CD1c-positive myeloid dendritic cell (primary cell): ENCODE data around the gene CRLF1.
A peak's percentile ranks its signal among the peaks of the same experiment; 100 is the strongest.

Experiments used
- DNase-seq: peaks from one replicate; pipeline ENCODE4 v3.0.0-alpha.2; 2016; ENCODE audit errors: extremely low spot score

CRLF1 gene

GRCh38 chr19:18557411-18558201, 49.0 kb downstream of the CRLF1 start, which contains the start of gene KXD1:
Gene KXD1, plus strand, starts transcription at chr19:18557870. Its CDS starts 4,187 bp downstream, at chr19:18562057.
- DNase-seq: peak; percentile 99

GRCh38 chr19:18551631-18552030, 55.0 kb downstream of the CRLF1 start:
- DNase-seq: no peak

- DNase-seq: peak; percentile 86
These were observed 62.7 kb downstream of the CRLF1 start for GRCh38 chr19:18543814-18544475.
